ENCODE data around the gene RXFP4. TPM values are rescaled to one million over a fixed set of nuclear protein-coding genes. Genes with fewer than 3 reads are reported as not detected.

The RXFP4 gene
- polyA plus RNA-seq, 3 donors = 0.08 TPM; not detected in 2

DNA sequence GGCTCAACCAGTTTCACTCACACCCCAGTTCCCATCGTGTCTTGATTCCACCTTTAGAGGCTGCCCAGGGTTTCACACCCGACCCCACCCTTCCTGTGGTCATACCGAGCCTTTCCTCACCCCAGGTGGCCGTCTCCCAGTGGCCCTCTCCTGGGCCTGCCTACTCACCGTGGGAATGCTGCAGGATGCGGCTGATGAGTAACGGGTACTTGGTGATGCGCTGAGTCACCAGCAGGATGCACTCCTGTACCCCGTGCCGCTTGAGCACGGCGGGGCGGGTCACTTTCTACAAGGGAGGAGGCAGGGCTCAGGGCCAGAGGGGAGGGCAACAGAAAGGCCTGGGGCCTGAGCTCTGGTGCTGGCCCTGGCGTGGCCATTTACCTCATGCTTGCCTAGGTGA, 20.5 kb downstream of the RXFP4 start:
- TF ChIP-seq, protein P1, sequence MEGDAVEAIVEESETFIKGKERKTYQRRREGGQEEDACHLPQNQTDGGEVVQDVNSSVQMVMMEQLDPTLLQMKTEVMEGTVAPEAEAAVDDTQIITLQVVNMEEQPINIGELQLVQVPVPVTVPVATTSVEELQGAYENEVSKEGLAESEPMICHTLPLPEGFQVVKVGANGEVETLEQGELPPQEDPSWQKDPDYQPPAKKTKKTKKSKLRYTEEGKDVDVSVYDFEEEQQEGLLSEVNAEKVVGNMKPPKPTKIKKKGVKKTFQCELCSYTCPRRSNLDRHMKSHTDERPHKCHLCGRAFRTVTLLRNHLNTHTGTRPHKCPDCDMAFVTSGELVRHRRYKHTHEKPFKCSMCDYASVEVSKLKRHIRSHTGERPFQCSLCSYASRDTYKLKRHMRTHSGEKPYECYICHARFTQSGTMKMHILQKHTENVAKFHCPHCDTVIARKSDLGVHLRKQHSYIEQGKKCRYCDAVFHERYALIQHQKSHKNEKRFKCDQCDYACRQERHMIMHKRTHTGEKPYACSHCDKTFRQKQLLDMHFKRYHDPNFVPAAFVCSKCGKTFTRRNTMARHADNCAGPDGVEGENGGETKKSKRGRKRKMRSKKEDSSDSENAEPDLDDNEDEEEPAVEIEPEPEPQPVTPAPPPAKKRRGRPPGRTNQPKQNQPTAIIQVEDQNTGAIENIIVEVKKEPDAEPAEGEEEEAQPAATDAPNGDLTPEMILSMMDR (IDR thresholded peaks at IDR 0.05) = no peak
- Histone ChIP-seq H3K27me3 (ENCODE audit: control insufficient read depth in 2 of 2, insufficient read depth in 2 of 2, low read length in 2 of 2) (no peaks in the 10 kb centered on the region), H3K36me3 (replicated peaks in 1 of 2; ENCODE audit: control insufficient read depth in 1 of 2, insufficient read depth in 2 of 2, low read length in 2 of 2) (peaks cover 95 to 99% of the 10 kb centered on the region in 2 donors), H3K9me3 (replicated peaks in 1 of 2; ENCODE audit: control insufficient read depth in 1 of 2, insufficient read depth in 1 of 2, low read length in 2 of 2) (no peaks in the 10 kb centered on the region), H3K4me1 (ENCODE audit: control insufficient read depth in 1 of 2, insufficient read depth in 2 of 2, low read length in 2 of 2) (peaks cover 50 to 51% of the 10 kb centered on the region in 2 donors), H3K4me3 (replicated peaks in 1 of 3; ENCODE audit: low read depth in 2 of 3, low read length in 3 of 3) (peak overlapping the region in 1 of 3 experiments; percentile 5), H3K79me2 (ENCODE audit: insufficient read depth, low read length) (peaks cover 97% of the 10 kb centered on the region), H4K20me1 (ENCODE audit: insufficient read depth, low read length) (peaks cover 96% of the 10 kb centered on the region), H3K27ac (ENCODE audit: low read depth in 1 of 2, low read length in 2 of 2) (peak overlapping the region; percentile 91 to 93), H2AFZ (ENCODE audit: insufficient read depth, low read depth, low read length, poor library complexity, severe bottlenecking) (no peak overlapping the region), H3K4me2 (replicated peaks; ENCODE audit: extremely low read depth, low read length, poor library complexity, severe bottlenecking) (no peak overlapping the region), H3K9ac (ENCODE audit: insufficient read depth, low read length, poor library complexity, severe bottlenecking) (peak overlapping the region; percentile 60)
- peak overlapping the region in 1 of 2 donors; percentile 49 for H3K4me3 Mint-ChIP-seq
- H3K9me3 Mint-ChIP-seq = no peaks in the 10 kb centered on the region
- intact Hi-C loops (cut with micrococcal nuclease) = loop anchor here (2.0 kb wide), 3 partner anchors 15 to 29 kb away; no protein-coding TSS in a partner anchor
- WGBS (ENCODE audit: insufficient coverage) = 7% methylated on average over 12 of the region's 14 CpGs
- H3K27ac Mint-ChIP-seq = peak overlapping the region; percentile 93 to 99 (median 97)
- peaks cover 46% of the 10 kb centered on the region for H3K4me1 Mint-ChIP-seq
- H3K27me3 Mint-ChIP-seq (ENCODE audit: low read depth in 3 of 3) = no peaks in the 10 kb centered on the region
- peak; percentile 85 to 95 (median 86) for DNase-seq
- H3K36me3 Mint-ChIP-seq = peaks cover 85 to 97% of the 10 kb centered on the region in 2 donors

DNA sequence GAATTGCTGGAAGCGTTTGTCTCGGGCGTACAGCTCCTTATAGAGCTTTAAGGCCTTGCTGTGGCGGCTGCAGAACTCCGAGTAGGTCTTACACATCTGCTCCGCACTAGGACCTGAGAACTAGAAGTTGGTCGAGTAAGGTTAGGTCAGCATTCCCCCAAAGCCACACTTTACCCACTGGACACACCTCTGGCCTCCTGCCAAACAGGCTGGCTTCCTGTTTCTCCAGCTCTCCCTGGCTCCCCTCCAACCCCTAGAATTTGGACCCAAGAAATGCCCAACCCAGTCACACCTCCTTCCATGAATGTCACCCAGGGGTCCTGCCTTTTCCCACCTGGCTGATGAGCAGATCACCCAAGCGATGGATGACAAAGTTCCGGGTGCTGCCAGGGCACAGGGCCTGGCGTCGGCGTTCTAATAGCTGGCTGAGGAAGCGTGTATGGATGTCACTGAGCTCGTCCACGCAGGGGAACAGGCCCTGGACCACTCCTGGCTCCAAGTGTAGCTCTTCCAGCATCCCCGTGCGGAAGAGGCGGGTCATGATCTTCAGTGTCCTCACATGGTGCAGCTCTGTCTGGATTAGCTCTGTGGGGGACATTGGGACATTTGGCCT, 21.3 kb downstream of the RXFP4 start:
- H3K4me1 ChIP-seq (ENCODE audit: control insufficient read depth in 1 of 2, insufficient read depth in 2 of 2, low read length in 2 of 2) = peaks cover 57 to 59% of the 10 kb centered on the region in 2 donors
- peak overlapping the region; percentile 91 to 93 for H3K27ac ChIP-seq (ENCODE audit: low read depth in 1 of 2, low read length in 2 of 2)
- TF ChIP-seq, protein P1 (IDR thresholded peaks at IDR 0.05) = no peak
- no peak overlapping the region for H2AFZ ChIP-seq (ENCODE audit: insufficient read depth, low read depth, low read length, poor library complexity, severe bottlenecking)
- Mint-ChIP-seq H3K9me3 (no peaks in the 10 kb centered on the region), H3K4me3 (no peak overlapping the region), H3K27me3 (ENCODE audit: low read depth in 3 of 3) (no peaks in the 10 kb centered on the region), H3K27ac (peak overlapping the region; percentile 93 to 99 (median 97)), H3K36me3 (peaks cover 85 to 97% of the 10 kb centered on the region in 2 donors), H3K4me1 (peaks cover 54% of the 10 kb centered on the region)
- intact Hi-C loops (cut with micrococcal nuclease) = loop anchor here (2.0 kb wide), 2 partner anchors 14 to 28 kb away; no protein-coding TSS in a partner anchor
- H3K9me3 ChIP-seq (replicated peaks in 1 of 2; ENCODE audit: control insufficient read depth in 1 of 2, insufficient read depth in 1 of 2, low read length in 2 of 2) = no peaks in the 10 kb centered on the region
- peak in 2 of 3 donors; percentile 54 to 61 for DNase-seq
- H3K4me3 ChIP-seq (replicated peaks in 1 of 3; ENCODE audit: low read depth in 2 of 3, low read length in 3 of 3) = peak overlapping the region in 1 of 3 experiments; percentile 8
- H3K79me2 ChIP-seq (ENCODE audit: insufficient read depth, low read length) = peaks cover 97% of the 10 kb centered on the region
- H4K20me1 ChIP-seq (ENCODE audit: insufficient read depth, low read length) = peaks cover 96% of the 10 kb centered on the region
- H3K4me2 ChIP-seq (replicated peaks; ENCODE audit: extremely low read depth, low read length, poor library complexity, severe bottlenecking) = no peak overlapping the region
- no peak overlapping the region for H3K9ac ChIP-seq (ENCODE audit: insufficient read depth, low read length, poor library complexity, severe bottlenecking)
- H3K36me3 ChIP-seq (replicated peaks in 1 of 2; ENCODE audit: control insufficient read depth in 1 of 2, insufficient read depth in 2 of 2, low read length in 2 of 2) = peaks cover 95 to 99% of the 10 kb centered on the region in 2 donors
- 81% methylated on average over 12 of the region's 18 CpGs for WGBS (ENCODE audit: insufficient coverage)
- H3K27me3 ChIP-seq (ENCODE audit: control insufficient read depth in 2 of 2, insufficient read depth in 2 of 2, low read length in 2 of 2) = no peaks in the 10 kb centered on the region

Data from CD14-positive monocyte (primary cell).